ENCODE measurements around the gene TRPM3.

- TF ChIP-seq ZSCAN16 (tag by site-specific recombination; IDR thresholded peaks at IDR 0.05) (no peak), ZBTB21 (tag by site-specific recombination; IDR thresholded peaks at IDR 0.05) (no peak), ZNF561 (tag by site-specific recombination; IDR thresholded peaks at IDR 0.05; ENCODE audit: borderline replicate concordance) (no peak), ZNF76 (tag by site-specific recombination; IDR thresholded peaks at IDR 0.05; ENCODE audit: borderline replicate concordance, low read depth) (no peak), YY1 (tag by site-specific recombination; IDR thresholded peaks at IDR 0.05) (no peak), ZNF776 (tag by site-specific recombination; IDR thresholded peaks at IDR 0.05; ENCODE audit: borderline replicate concordance) (no peak), ZNF660 (tag by site-specific recombination; IDR thresholded peaks at IDR 0.05) (no peak), ZNF138 (tag by site-specific recombination; IDR thresholded peaks at IDR 0.05; ENCODE audit: borderline replicate concordance) (no peak), ZNF266 (tag by site-specific recombination; IDR thresholded peaks at IDR 0.05; ENCODE audit: low read depth) (no peak)
- TF ChIP-seq, protein P1, sequence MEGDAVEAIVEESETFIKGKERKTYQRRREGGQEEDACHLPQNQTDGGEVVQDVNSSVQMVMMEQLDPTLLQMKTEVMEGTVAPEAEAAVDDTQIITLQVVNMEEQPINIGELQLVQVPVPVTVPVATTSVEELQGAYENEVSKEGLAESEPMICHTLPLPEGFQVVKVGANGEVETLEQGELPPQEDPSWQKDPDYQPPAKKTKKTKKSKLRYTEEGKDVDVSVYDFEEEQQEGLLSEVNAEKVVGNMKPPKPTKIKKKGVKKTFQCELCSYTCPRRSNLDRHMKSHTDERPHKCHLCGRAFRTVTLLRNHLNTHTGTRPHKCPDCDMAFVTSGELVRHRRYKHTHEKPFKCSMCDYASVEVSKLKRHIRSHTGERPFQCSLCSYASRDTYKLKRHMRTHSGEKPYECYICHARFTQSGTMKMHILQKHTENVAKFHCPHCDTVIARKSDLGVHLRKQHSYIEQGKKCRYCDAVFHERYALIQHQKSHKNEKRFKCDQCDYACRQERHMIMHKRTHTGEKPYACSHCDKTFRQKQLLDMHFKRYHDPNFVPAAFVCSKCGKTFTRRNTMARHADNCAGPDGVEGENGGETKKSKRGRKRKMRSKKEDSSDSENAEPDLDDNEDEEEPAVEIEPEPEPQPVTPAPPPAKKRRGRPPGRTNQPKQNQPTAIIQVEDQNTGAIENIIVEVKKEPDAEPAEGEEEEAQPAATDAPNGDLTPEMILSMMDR (tag by site-specific recombination; IDR thresholded peaks at IDR 0.05) = no peak
These were observed 252.5 kb downstream of the TRPM3 start for GRCh38 chr9:70868661-70869652.
